HEK293 (cell line): ENCODE data around the gene MSANTD1.
"Not testable (repeated sequence)": the region's sequence is repeated elsewhere in the genome, so short reads cannot be mapped to it uniquely, and the experiment has no call there.

Experiments used
- CTCF ChIA-PET: fragments of 350-600 bp; formaldehyde crosslinking; extraction: SDS; loops from one replicate; lab custom pipeline; 2021; ENCODE audit warnings: antibody characterized with exemption; lab: Yijun Ruan, JAX
- POLR2A ChIA-PET: fragments of 300-600 bp; formaldehyde crosslinking; extraction: SDS; loops from one replicate; lab custom pipeline; 2020; ENCODE audit warnings: antibody characterized with exemption, inconsistent platforms; lab: Yijun Ruan, JAX
- H3K27ac ChIP-seq: fragments of 200-500 bp; sonication (Bioruptor generic); 2 replicates; pipeline ENCODE4 v1.5.1; 2014; ENCODE audit warnings: low read depth, low read length, control low read depth, inconsistent platforms; ENCODE audit errors: extremely low read depth
- H3K36me3 ChIP-seq, 2 experiments: fragments of 200-500 bp in 1 of 2; sonication (Bioruptor generic) in 1 of 2; 1 replicate in 1 of 2; 2 replicates in 1 of 2; pipeline ENCODE4 v1.5.1; 2014 to 2017; ENCODE audit warnings: inconsistent platforms in 2 of 2, low read length in 2 of 2; ENCODE audit not compliant: control insufficient read depth in 2 of 2, insufficient read depth in 1 of 2
- H3K4me1 ChIP-seq: fragments of 200-500 bp; sonication (Bioruptor generic); 2 replicates; pipeline ENCODE4 v1.5.1; 2014; ENCODE audit warnings: mild to moderate bottlenecking, low read length, inconsistent platforms; ENCODE audit not compliant: control insufficient read depth, insufficient read depth
- H3K4me3 ChIP-seq: 2 replicates; pipeline ENCODE4 v1.5.1; 2011; ENCODE audit warnings: low read depth, mild to moderate bottlenecking, control low read depth, low read length, moderate library complexity
- H3K9me3 ChIP-seq: fragments of 200-500 bp; sonication (Bioruptor generic); 2 replicates; pipeline ENCODE4 v1.5.1; 2014; ENCODE audit warnings: low read depth, low read length, inconsistent platforms; ENCODE audit not compliant: control insufficient read depth, insufficient read depth
- CTCF ChIP-seq: fragments of 450-650 bp; formaldehyde crosslinking; IDR thresholded peaks from 2 replicates; pipeline ENCODE4 v1.5.1; 2016; ENCODE audit warnings: missing biosample characterization, missing genetic modification characterization
- ZBTB17 ChIP-seq: fragments of 450-650 bp; formaldehyde crosslinking; IDR thresholded peaks from 2 replicates; pipeline ENCODE4 v1.5.1; 2016; ENCODE audit warnings: missing biosample characterization, missing genetic modification characterization
- ZIC2 ChIP-seq: fragments of 450-650 bp; formaldehyde crosslinking; IDR thresholded peaks from 2 replicates; pipeline ENCODE4 v1.5.1; 2016; ENCODE audit warnings: missing biosample characterization, missing genetic modification characterization
- ZNF19 ChIP-seq: fragments of 450-650 bp; formaldehyde crosslinking; IDR thresholded peaks from 2 replicates; pipeline ENCODE4; 2016; ENCODE audit warnings: missing biosample characterization, missing genetic modification characterization, low read depth
- ZNF341 ChIP-seq: fragments of 450-650 bp; formaldehyde crosslinking; IDR thresholded peaks from 2 replicates; pipeline ENCODE4; 2016; ENCODE audit warnings: low read depth, missing biosample characterization, missing genetic modification characterization
- ZNF423 ChIP-seq: fragments of 450-650 bp; formaldehyde crosslinking; IDR thresholded peaks from 2 replicates; pipeline ENCODE4 v1.5.1; 2016; ENCODE audit warnings: missing biosample characterization, missing genetic modification characterization
- ZNF488 ChIP-seq: fragments of 450-650 bp; formaldehyde crosslinking; IDR thresholded peaks from 2 replicates; pipeline ENCODE4 v1.5.1; 2016; ENCODE audit warnings: missing biosample characterization, missing genetic modification characterization
- ZNF513 ChIP-seq: fragments of 450-650 bp; IDR thresholded peaks from 2 replicates; pipeline ENCODE4 v1.5.1; 2018; ENCODE audit warnings: missing biosample characterization, missing genetic modification characterization
- ZNF518A ChIP-seq: fragments of 450-650 bp; formaldehyde crosslinking; conservative IDR thresholded peaks from 2 replicates; pipeline ENCODE4 v1.5.1; 2016; ENCODE audit warnings: low read depth, missing biosample characterization, missing genetic modification characterization
- ZNF792 ChIP-seq: fragments of 450-650 bp; formaldehyde crosslinking; IDR thresholded peaks from 2 replicates; pipeline ENCODE4 v1.5.1; 2016; ENCODE audit warnings: missing biosample characterization, missing genetic modification characterization

Gene MSANTD1

GRCh38 chr4:3299122-3299975, 50.4 kb downstream of the MSANTD1 start (continued):
- TF ChIP-seq ZNF518A (no peak), ZNF792 (tag by site-specific recombination) (no peak), CTCF (no peak), ZBTB17 (tag by site-specific recombination) (no peak)

GRCh38 chr4:3299976-3300671, 51.2 kb downstream of the MSANTD1 start:
- Histone ChIP-seq H3K9me3 (no peaks in the 10 kb centered on the region), H3K4me1 (no peaks in the 10 kb centered on the region)
- POLR2A ChIA-PET: no interaction called here
- TF ChIP-seq ZNF19 (tag by site-specific recombination): no peak
- TF ChIP-seq ZNF513 (tag by site-specific recombination): no peak
- TF ChIP-seq ZIC2: peak; percentile 50
- TF ChIP-seq ZNF488: no peak
- peak; percentile 65; the same call in 1 of the 2 replicates for TF ChIP-seq ZNF341 (tag by site-specific recombination)
- TF ChIP-seq ZNF423 (tag by site-specific recombination): no peak
- TF ChIP-seq, all 188 proteins: peak for 2
- Histone ChIP-seq H3K4me3 (no peak overlapping the region), H3K36me3 (no peaks in the 10 kb centered on the region), H3K27ac (no peak overlapping the region)
- CTCF ChIA-PET: no interaction called here

GRCh38 chr4:3300882-3301281, 51.9 kb downstream of the MSANTD1 start:
- H3K4me3 ChIP-seq, CTCF ChIA-PET, H3K4me1 ChIP-seq, H3K9me3 ChIP-seq, H3K27ac ChIP-seq, H3K36me3 ChIP-seq, POLR2A ChIA-PET: not testable (repeated sequence)
